ENCODE measurements around the gene CHST8. TPM values are rescaled to one million over a fixed set of nuclear protein-coding genes. Genes with fewer than 3 reads are reported as not detected.

CHST8 gene
- polyA plus RNA-seq, 1 of the 3 experiments (the other 2 are of a cell fraction), result 0.05 TPM

- Histone ChIP-seq H2AFZ (ENCODE audit: low read depth) (no peak overlapping the region), H3K9ac (no peak overlapping the region), H3K79me2 (ENCODE audit: insufficient read depth) (no peaks in the 10 kb centered on the region), H3K4me2 (no peak overlapping the region), H3K9me3 (no peaks in the 10 kb centered on the region), H3K4me1 (ENCODE audit: control insufficient read depth in 1 of 2, insufficient read depth in 2 of 2, low read depth in 1 of 2, low read length in 1 of 2) (peaks cover 0 to 3% of the 10 kb centered on the region in 2 experiments; a peak in 1 of 4 replicates), H3K4me3 (ENCODE audit: low read depth in 2 of 2, low read length in 1 of 2) (no peak overlapping the region), H3K27me3 (ENCODE audit: insufficient read depth) (no peaks in the 10 kb centered on the region), H4K20me1 (ENCODE audit: insufficient read depth) (no peaks in the 10 kb centered on the region), H3F3A (replicated peaks; ENCODE audit: insufficient read depth) (no peaks in the 10 kb centered on the region), H3K9me2 (no peaks in the 10 kb centered on the region), H3K27ac (ENCODE audit: low read depth in 2 of 2, low read length in 1 of 2) (no peak overlapping the region), H3K36me3 (replicated peaks in 1 of 2; ENCODE audit: control insufficient read depth in 1 of 2, insufficient read depth in 2 of 2, low read length in 1 of 2) (no peaks in the 10 kb centered on the region)
- no peak for DNase-seq
- ChIA-PET POLR2A (no interaction called here), CTCF (interaction anchor here (1.2 to 2.0 kb wide), 2 partner anchors 10 to 15 kb away, joined by 4 read pairs; no protein-coding TSS in a partner anchor)
- 29% methylated on average over 9 of the region's 9 CpGs for WGBS (ENCODE audit: low lambda C conversion rate)
- TF ChIP-seq REST (IDR thresholded peaks at IDR 0.05; ENCODE audit: low read depth, low read length), result peak; percentile 88
- no peak for TF ChIP-seq CHD2 (IDR thresholded peaks at IDR 0.05; ENCODE audit: low read length, partially characterized antibody)
Observed at GRCh38 chr19:33740811-33741396, 119.2 kb downstream of the CHST8 start.

- no peak overlapping the region for H3K9ac ChIP-seq
- peaks cover 0 to 9% of the 10 kb centered on the region in 2 experiments; a peak in 1 of 4 replicates for H3K4me1 ChIP-seq (ENCODE audit: control insufficient read depth in 1 of 2, insufficient read depth in 2 of 2, low read depth in 1 of 2, low read length in 1 of 2)
- H3K79me2 ChIP-seq (ENCODE audit: insufficient read depth), result no peaks in the 10 kb centered on the region
- WGBS (ENCODE audit: low lambda C conversion rate), result 17% methylated on average over 6 of the region's 6 CpGs
- H3K9me3 ChIP-seq, result no peaks in the 10 kb centered on the region
- H3K4me2 ChIP-seq, result no peak overlapping the region
- no peak overlapping the region for H3K27ac ChIP-seq (ENCODE audit: low read depth in 2 of 2, low read length in 1 of 2)
- DNase-seq, result no peak
- no peak overlapping the region for H2AFZ ChIP-seq (ENCODE audit: low read depth)
- H3K4me3 ChIP-seq (ENCODE audit: low read depth in 2 of 2, low read length in 1 of 2), result no peak overlapping the region
- ChIA-PET CTCF (interaction anchor here (1.0 kb wide), 1 partner anchor 307 kb away, joined by 3 read pairs; no protein-coding TSS in a partner anchor), POLR2A (no interaction called here)
- no peaks in the 10 kb centered on the region for H4K20me1 ChIP-seq (ENCODE audit: insufficient read depth)
- H3K36me3 ChIP-seq (replicated peaks in 1 of 2; ENCODE audit: control insufficient read depth in 1 of 2, insufficient read depth in 2 of 2, low read length in 1 of 2), result no peaks in the 10 kb centered on the region
- no peaks in the 10 kb centered on the region for H3K27me3 ChIP-seq (ENCODE audit: insufficient read depth)
- no peaks in the 10 kb centered on the region for H3K9me2 ChIP-seq
- no peaks in the 10 kb centered on the region for H3F3A ChIP-seq (replicated peaks; ENCODE audit: insufficient read depth)
- TF ChIP-seq RAD21 (IDR thresholded peaks at IDR 0.05; ENCODE audit: low read length) (no peak), CHD2 (IDR thresholded peaks at IDR 0.05; ENCODE audit: low read length, partially characterized antibody) (no peak), REST (IDR thresholded peaks at IDR 0.05; ENCODE audit: low read depth, low read length) (no peak), SMC3 (IDR thresholded peaks at IDR 0.05; ENCODE audit: low read depth, low read length) (no peak), EZH2phosphoT487 (IDR thresholded peaks at IDR 0.05; ENCODE audit: borderline replicate concordance, low read depth) (no peak), TEAD4 (IDR thresholded peaks at IDR 0.05; ENCODE audit: borderline replicate concordance, insufficient read depth) (no peak), NRF1 (IDR thresholded peaks at IDR 0.05; ENCODE audit: low read depth, low read length) (no peak), FOSL2 (IDR thresholded peaks at IDR 0.05; ENCODE audit: borderline replicate concordance, low read depth) (no peak), JUND (IDR thresholded peaks at IDR 0.05) (no peak), PBX3 (IDR thresholded peaks at IDR 0.05) (no peak), RFX5 (IDR thresholded peaks at IDR 0.05; ENCODE audit: low read length) (no peak), GATA2 (CRISPR knock-in tag; IDR thresholded peaks at IDR 0.05) (no peak)
Observed at GRCh38 chr19:33745297-33745696, 123.5 kb downstream of the CHST8 start.

All from SK-N-SH (cell line).